VCaP (cell line): ENCODE measurements around the gene ANKRD2.

Experiments used
- H3K27ac ChIP-seq: fragments of 450-650 bp; 2 replicates; pipeline ENCODE4 v1.5.1; 2017
- CTCF ChIP-seq: fragments of 450-650 bp; conservative IDR thresholded peaks from 2 replicates; pipeline ENCODE4 v1.5.1; 2017; ENCODE audit warnings: mild to moderate bottlenecking, moderate library complexity

ANKRD2 gene

GRCh38 chr10:97589479-97589878 lies 16.9 kb downstream of the ANKRD2 start, which contains the start of gene C10orf62:
C10orf62 (plus strand) TSS chr10:97589721; CDS start chr10:97589898, 177 bp downstream.
- H3K27ac ChIP-seq: no peak within 1 kb of the TSS

GRCh38 chr10:97590082-97590747 lies 17.6 kb downstream of the ANKRD2 start:
- H3K27ac ChIP-seq: no peak overlapping the region
- no peak for TF ChIP-seq CTCF

More at GRCh38 chr10:97589479-97589878, 16.9 kb downstream of the ANKRD2 start, which contains the start of gene C10orf62:
- TF ChIP-seq CTCF: no peak

GRCh38 chr10:97590748-97591495 lies 18.3 kb downstream of the ANKRD2 start:
- no peak overlapping the region for H3K27ac ChIP-seq
- no peak for TF ChIP-seq CTCF

GRCh38 chr10:97593421-97593820 lies 20.8 kb downstream of the ANKRD2 start:
- H3K27ac ChIP-seq: no peak overlapping the region
- TF ChIP-seq CTCF: no peak

- TF ChIP-seq CTCF: no peak
- H3K27ac ChIP-seq: no peak overlapping the region
These were observed 23.8 kb downstream of the ANKRD2 start for GRCh38 chr10:97596101-97597082.

GRCh38 chr10:97597778-97598177 lies 25.2 kb downstream of the ANKRD2 start:
- H3K27ac ChIP-seq: no peak overlapping the region
- TF ChIP-seq CTCF: no peak
